HG03460 (cell line): ENCODE measurements around the gene AMPH.

Source experiments
- ATAC-seq: cut with Tn5 transposase; IDR thresholded peaks from one replicate; pipeline ENCODE4 v1.9.1; 2021; ENCODE audit not compliant: unreplicated experiment

Gene AMPH

DNA sequence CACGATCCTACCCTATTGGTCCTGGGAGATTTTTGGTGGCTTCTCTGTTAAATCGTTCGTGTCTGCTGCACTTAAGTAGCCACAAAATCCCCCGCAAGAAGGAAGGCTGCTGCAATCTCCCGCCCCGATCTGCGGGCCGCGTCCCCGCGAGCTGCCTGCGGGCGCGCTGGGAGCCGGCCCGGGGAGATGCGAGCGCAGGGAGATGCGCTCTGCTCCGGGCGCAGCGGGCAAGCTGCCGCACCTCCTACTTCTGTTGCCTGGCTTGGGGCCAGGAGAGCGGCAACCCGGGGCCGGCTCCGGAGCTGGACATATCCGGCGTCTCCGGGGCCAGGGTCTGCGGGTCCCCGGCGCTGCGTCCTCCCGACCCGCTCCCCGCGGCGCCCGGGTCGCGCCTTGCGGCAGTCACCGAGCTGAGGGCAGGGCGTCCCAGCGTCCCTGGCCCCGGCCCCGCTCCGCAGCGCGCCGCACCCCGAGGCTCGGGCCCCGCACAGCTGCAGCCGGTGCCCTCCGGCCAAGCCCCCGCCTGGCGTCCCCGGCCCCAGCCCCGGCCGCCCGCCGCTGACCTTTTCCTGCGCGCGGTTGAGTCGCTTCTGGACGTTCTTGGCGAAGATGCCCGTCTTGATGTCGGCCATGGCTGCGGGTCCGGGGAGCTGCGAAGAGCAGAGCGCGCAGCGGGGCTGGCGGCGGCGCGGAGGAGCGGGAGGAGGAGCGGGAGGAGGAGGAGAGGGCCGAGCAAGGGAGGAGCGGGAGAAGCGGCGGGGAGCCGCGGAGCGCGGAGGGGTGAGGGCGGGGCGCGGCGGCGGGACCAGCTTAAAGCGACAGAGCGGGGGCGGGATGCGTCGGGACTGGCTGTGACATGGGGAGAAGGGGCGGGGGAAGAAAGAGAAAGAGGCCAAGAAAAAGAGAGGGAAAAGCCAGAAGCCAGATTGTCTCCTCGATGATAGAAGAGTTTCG, at the start of gene AMPH:
Gene AMPH, minus strand, starts transcription at position 654 of the 954 bp plus-strand sequence. Its CDS starts 22 bp downstream, at position 632.
- no peak for ATAC-seq

DNA sequence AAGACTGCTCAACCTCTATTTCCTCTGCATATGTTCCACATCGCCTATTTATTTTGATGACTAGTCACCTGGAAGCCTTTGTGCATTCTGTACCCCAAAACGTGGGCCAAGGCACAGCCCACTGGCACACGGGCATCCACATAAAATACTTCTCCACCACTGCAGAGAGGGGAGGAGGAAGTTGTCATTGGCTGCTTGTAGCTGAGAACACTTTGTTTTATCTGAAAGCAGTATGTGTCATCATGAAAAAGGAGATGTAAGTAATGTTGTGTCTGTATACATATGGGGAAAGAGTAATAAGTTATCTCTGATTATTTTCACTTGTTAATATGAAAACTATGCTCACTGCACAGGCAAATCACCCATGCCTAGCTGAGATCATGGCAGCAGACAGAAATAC, 48.2 kb upstream of the AMPH start:
- no peak for ATAC-seq

- ATAC-seq = no peak
Observed at GRCh38 chr7:38678698-38679054, 47.5 kb upstream of the AMPH start.

DNA sequence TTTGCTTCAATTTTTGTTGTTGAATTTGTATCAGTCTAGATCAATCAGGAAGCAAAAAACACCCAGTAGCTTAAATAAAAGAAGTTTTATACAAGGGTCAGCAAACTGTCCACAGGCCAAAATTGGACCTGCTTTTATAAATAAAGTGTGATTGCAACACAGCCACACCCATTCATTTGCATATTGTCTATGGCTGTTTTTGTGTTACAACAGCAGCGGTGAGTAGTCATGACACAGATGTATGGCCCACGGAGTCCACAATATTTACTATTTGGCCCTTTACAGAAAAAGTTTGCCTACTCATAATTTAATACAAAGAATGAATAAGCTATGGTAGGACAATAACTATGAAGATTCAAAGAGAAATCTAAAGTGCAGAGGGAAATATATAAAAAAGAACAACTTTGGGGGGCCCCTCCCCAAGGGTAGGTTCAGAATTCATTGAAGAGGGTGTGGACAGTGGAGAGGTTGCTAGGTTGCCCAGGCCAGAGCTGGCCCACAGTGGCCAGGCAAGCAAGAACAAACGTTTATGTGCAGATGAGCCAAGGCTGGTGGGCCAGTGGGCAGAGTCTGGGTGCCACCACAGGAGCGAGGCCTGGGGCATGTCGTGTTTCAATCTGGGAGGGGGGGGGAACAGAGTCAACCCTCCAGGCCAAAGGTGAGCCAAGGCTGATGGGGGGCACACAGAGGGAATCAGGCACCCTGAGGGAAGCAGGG, 47.0 kb upstream of the AMPH start:
- ATAC-seq = no peak

GRCh38 chr7:38675494-38676106, 44.4 kb upstream of the AMPH start:
- ATAC-seq = no peak

- ATAC-seq = no peak
Observed at GRCh38 chr7:38674513-38674912, 43.3 kb upstream of the AMPH start.

GRCh38 chr7:38673795-38674194, 42.6 kb upstream of the AMPH start:
- no peak for ATAC-seq

DNA sequence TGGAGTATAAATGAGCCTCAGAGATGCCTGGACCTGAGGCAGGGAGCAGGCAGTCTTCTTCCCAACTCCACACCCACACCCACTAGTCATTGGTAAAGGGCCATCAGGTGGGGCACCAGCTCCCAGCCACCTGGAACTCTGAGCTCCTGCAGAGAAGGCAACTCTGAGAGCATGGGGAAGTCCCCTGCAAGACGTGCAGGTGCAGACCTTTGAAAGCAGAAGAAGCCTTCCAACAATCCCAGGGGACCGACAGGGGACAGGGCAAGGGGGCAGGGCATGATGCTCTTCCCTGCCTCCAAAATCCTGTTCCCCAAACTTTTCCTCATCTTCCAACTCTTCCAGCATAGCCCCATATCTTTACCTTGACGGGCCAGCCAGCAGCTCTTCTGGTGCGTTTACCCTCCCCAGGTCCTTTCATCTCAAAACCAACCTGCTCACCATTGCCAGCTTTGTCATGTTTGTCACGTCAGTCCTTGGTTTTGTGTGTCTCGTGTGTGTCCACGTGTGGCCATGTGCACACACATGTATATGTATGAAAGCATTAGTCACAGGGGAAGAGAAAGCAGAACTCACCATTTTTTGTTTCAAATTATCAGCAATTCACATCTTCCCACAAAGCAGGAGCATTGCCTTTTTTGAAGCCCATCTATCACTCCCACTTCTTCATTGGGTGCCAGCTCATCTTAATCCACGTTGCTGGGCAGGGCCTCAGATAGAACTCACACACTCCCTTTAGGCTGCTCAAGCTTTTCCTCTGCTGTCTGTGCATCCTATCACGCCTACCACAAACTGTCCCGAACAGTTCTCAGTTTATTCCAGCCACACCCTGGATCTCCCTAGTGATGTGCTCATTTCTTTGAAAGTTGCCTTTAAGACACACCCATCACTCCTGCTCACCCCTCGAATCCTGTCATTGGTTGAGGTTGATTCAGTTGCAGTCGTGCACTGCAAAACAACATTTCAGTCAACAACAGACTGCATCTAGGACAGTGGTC, 41.0 kb upstream of the AMPH start:
- no peak for ATAC-seq

DNA sequence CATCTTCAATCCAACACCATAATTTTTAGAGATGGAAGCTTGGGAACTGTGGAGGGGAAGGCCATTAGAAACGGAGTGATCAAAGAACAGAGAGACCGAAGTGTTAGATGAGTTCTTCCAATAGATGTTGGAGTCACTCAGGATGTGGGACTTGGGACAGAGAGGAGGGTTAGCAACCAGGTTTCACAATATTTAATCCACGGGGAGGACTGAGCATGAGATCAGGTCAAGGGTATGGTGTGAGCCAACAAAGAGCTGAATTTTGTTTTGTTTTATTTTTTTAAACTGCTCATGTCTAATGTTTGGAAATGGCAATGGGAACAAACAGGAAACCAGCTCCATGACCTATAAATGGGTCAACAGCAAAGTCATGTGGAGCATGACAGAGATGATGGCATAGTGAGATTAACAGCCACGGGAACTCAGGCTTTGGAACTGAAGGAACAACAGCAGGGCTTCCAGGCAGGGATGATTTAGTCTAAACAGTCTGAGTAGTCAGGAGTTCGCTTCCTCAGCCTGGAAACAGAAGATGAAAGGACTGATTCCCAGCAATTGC, 38.9 kb upstream of the AMPH start:
- ATAC-seq = no peak

GRCh38 chr7:38664972-38665371, 33.8 kb upstream of the AMPH start:
- no peak for ATAC-seq

DNA sequence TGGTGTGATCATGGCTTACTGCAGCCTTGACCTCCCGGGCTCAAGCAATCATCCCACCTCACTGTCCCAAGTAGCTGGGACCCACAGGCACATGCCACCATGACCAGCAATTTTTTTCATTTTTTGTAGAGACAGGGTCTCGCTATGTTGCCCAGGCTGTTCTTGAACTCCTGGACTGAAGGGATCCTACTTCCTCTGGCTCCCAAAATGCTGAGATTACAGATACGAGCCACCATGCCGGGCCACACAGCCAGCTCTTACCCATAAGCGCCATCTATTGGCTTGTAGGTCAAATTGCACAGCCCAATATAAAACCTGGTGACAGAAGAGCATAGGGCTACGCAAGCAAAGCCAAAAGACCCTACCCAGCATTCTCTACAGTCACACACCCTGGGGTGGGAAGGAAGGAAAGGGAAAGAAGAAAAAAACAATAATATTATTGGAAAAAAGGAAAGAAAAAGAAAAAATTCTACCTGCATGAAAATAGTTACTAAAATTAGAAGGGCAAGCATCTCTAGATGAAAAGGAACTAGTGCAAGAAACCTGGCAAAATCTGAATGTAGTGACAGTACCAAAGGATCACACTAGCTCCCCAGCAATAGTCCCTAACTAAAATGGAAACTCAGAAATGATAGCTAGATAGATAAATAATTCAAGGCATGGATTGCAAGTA, 29.4 kb upstream of the AMPH start:
- ATAC-seq = peak; percentile 77

GRCh38 chr7:38659931-38660330, 28.8 kb upstream of the AMPH start:
- ATAC-seq = peak; percentile 17

DNA sequence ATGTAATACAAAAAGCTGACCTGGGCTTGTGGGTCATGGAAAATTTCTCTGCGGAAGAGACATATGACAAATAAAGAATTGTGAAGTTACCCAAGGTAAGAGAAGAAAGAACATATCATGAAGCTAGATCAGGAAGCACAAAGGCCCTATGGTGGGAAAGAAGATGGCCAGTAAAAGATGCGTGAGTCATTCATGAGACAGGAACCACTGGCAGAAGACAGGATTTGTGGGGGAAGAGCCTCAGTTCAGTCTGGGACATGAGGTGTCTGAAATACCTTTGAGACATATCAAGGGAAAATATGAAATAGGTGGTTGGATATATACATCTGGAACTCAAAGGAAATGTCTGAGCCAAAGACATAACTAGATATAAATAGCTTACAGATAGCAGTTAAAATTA, 27.7 kb upstream of the AMPH start:
- no peak for ATAC-seq

DNA sequence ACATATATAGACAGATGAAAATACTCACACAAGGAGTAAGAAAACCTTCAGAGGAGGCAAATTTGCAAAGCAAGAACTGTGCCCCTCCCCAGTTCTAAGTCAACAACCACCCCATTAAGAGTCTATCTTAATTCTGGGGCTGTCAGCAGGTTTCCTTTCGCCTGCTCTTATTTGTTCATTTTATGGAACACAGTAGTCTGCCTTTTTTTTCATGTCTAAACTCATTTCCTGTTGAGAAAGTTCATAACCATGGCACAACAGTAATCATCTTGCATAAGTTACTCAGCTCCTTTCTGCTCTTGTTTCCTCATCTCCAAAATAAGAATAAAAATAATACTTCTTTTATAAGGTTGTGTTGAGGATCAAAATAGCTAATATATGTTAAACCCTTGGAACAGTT, 25.8 kb upstream of the AMPH start:
- no peak for ATAC-seq

DNA sequence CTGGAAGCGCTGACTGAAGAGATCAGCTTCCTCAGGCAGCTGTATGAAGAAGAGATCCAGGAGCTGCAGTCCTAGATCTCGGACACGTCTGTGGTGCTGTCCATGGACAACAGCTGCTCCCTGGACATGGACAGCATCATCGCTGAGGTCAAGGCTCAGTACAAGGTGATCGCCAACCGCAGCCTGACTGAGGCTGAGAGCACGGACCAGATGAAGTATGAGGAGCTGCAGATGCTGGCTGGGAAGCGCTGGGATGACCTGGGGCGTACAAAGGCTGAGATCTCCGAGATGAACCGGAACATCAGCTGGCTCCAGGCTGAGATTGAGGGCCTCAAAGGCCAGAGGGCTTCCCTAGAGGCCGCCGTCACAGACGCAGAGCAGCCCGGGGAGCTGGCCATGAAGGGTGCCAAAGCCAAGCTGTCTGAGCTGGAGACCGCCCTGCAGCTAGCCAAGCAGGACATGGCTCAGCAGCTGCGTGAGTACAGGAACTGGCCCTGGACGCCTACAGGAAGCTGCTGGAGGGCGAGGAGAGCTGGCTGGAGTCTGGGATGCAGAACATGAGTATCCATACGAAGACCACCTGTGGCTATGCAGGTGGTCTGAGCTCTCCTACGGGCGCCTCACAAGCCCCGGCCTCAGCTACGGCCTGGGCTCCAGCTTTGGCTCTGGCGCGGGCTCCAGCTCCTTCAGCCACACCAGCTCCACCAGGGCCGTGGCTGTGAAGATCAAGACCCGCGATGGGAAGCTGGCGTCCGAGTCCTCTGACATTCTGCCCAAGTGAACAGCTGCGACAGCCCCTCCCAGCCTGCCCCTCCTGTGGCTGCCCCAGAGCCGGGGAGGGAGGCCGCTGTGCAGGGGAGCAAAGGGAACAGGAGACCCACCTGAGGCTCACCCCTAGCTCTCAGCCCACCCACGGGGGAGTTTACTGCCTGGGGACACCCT, 24.9 kb upstream of the AMPH start:
- no peak for ATAC-seq

DNA sequence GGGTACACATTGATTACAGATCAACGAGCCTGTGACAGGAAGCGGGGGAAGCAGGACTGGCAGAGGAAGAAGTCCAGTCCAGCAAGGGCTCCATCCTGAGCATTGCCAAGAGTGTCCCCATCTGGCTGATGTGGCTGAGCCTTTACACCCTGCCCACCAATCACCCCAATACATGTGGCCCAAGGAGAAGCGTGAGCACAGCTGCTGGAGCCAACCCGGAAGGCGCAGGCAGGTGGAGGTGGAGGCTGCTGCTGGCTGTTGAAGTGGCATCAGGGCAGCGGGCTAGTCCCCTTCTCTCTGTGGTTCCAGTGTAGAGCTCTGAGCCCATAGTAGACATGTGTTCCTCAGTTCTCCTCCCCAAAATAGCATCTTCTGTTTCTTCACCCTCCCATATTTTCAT, 6.8 kb upstream of the AMPH start:
- no peak for ATAC-seq

GRCh38 chr7:38632411-38632810, 1.2 kb upstream of the AMPH start:
- ATAC-seq = no peak

DNA sequence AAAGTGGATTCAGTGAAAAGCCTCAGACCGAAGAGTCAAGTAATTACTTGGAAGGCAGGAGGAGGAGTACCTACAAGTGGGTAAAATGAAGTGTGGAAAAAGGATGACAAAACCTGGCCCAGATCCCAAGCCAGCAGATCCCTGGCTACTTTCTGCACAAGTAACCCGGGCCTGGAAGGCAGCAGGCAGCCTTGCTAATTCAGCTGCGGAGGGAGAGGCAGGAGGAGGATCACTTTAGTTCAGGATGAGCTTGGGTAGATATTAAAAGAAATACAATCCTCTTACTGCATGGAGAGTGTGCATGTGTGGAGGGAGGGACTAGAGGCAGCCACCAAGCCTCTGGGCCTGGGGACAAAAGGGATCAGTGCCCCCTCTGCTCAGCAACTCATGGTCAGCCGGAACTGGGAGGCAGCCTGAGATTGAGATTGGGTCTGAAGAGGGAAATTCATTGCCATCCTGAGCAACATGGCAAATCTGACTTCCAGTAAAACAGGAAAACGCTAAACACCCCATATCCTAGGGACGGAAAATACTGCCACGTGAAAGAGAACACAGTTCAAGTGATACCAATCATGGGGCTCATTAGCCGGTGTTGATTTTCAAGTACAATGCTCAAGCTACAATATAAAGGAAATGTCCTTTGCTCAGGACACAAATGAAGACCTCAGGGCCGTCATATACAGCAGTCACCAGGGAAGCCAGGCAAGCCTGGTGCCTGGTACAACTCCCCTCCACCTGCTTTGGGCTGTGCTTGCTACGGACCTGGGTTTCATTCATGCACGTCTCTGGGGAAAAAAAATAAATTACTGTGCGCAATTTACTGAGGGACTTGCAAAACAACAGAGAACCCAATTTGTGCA, 1.3 kb downstream of the AMPH start:
- no peak for ATAC-seq
